Activated CD4-positive, alpha-beta T cell treated with anti-CD3 and anti-CD28 coated beads, Interleukin-2, amount 10 ng/mL, durations not matched to agents 24 days and 14 days (primary cell): ENCODE data around the gene FOXN4. TPM values are rescaled to one million over a fixed set of nuclear protein-coding genes. Genes with fewer than 3 reads are reported as not detected.

Experiments
- DNase-seq: peaks from one replicate; pipeline ENCODE4 v3.0.0; 2022
- H3K27ac Mint-ChIP-seq: one replicate; pipeline ENCODE4 v1.8.0; 2022; ENCODE audit warnings: mild to moderate bottlenecking, mixed read lengths
- H3K27me3 Mint-ChIP-seq: one replicate; pipeline ENCODE4 v1.8.0; 2022; ENCODE audit warnings: mixed read lengths
- H3K36me3 Mint-ChIP-seq: one replicate; pipeline ENCODE4 v1.8.0; 2022; ENCODE audit warnings: low read depth, mild to moderate bottlenecking, mixed read lengths
- H3K4me1 Mint-ChIP-seq: one replicate; pipeline ENCODE4 v1.8.0; 2021; ENCODE audit warnings: mixed read lengths
- H3K4me3 Mint-ChIP-seq: one replicate; pipeline ENCODE4 v1.8.0; 2022; ENCODE audit warnings: mild to moderate bottlenecking, moderate library complexity, mixed read lengths
- H3K9me3 Mint-ChIP-seq: one replicate; pipeline ENCODE4 v1.8.0; 2021; ENCODE audit warnings: mixed read lengths
- intact Hi-C: fragments of 100-400 bp; cut with micrococcal nuclease; formaldehyde crosslinking; loops from one replicate; pipeline ENCODE4 v1.15.1; 2023
- total RNA-seq: library from RNA; stranded (reverse); gene quantifications from 2 replicates; pipeline ENCODE4 v1.2.3, GENCODE V29; 2022

The FOXN4 gene
- total RNA-seq, 1 donor from 2014 or later = not detected

DNA sequence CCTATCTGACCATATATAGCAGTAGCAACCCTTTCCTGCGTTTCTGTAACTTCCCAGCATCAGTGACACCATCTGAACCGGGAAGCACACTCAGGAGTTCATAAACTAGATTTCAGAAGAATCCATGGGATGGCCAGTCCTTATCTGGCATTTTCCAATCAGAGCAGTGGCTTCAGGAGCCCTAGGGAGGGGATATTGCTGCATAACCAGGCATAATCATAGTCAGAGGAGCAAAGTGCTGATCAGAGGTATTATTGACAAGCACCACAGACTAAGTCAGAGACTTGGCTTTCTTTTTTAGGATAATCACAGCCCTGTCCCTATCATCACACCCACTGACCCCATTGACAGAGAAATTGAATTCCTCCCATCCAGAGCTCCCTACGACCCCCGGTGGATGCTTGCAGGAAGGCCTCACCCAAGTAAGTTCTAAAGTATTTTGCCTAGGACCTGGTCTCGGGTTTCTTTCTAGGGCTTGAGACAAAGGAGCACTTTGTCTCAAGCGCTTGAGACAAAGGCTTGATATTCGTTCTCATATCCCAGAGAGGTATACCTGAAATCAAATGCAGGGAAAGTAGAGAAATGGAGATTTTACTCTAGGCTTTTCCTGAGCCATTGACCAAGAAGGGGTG is 55.1 kb downstream of the FOXN4 start:
- intact Hi-C loops = no loop called here
- Mint-ChIP-seq H3K36me3 (no peaks in the 10 kb centered on the region), H3K9me3 (peaks cover 19% of the 10 kb centered on the region), H3K4me3 (no peak overlapping the region), H3K27ac (no peak overlapping the region), H3K27me3 (no peaks in the 10 kb centered on the region), H3K4me1 (peaks cover 4% of the 10 kb centered on the region)
- DNase-seq = no peak

- no peak overlapping the region for H3K4me3 Mint-ChIP-seq
- H3K27me3 Mint-ChIP-seq = no peaks in the 10 kb centered on the region
These were observed 56.3 kb downstream of the FOXN4 start for GRCh38 chr12:109252799-109253198.

GRCh38 chr12:109250523-109250922 is 58.6 kb downstream of the FOXN4 start:
- intact Hi-C loops = no loop called here
- Mint-ChIP-seq H3K36me3 (no peaks in the 10 kb centered on the region), H3K27me3 (no peaks in the 10 kb centered on the region), H3K4me3 (no peak overlapping the region), H3K27ac (no peak overlapping the region), H3K4me1 (peaks cover 4% of the 10 kb centered on the region), H3K9me3 (peaks cover 19% of the 10 kb centered on the region)
- DNase-seq = no peak

More at GRCh38 chr12:109252799-109253198, 56.3 kb downstream of the FOXN4 start:
- intact Hi-C loops = no loop called here
- DNase-seq = no peak
- Mint-ChIP-seq H3K36me3 (no peaks in the 10 kb centered on the region), H3K4me1 (peaks cover 4% of the 10 kb centered on the region), H3K9me3 (peaks cover 19% of the 10 kb centered on the region), H3K27ac (no peak overlapping the region)

DNA sequence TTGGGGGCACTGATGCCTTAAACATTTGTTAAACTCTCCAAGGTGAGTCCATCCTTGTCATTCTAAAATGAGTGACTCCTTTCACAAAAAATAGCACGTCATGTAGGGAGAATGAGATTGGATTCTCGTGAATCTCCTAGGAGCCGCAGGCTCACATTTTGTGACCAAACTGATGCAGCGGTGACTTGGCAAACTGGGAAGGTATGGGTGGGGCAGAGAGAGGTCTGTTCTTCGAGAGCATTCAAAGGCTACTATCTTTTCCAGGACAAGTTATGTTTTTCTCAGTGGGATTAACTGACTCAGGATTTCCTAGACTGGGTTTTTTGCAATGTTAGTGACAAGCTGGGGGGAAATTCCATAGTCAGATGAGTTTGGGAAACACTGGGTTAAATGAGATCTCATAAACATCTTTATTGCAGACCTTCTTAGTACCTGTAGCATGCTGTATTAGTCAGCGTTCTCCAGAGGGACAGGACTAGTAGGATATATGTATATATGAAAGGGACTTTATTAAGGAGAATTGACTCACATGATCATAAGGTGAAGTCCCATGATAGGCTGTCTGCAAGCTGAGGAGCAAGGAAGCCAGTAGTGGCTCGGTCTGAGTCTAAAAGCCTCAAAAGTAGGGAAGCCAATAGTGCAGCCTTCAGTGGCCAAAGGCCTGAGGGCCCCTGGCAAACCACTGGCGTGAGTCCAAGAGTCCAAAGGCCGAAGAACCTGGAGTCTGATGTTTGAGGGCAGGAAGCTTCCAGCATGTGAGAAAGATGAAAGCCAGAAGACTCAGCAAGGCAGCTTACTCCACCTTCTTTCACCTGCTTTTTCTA is 61.0 kb downstream of the FOXN4 start:
- H3K36me3 Mint-ChIP-seq = no peaks in the 10 kb centered on the region
- no peak overlapping the region for H3K27ac Mint-ChIP-seq
- peaks cover 3% of the 10 kb centered on the region for H3K9me3 Mint-ChIP-seq
- H3K4me3 Mint-ChIP-seq = no peak overlapping the region
- H3K27me3 Mint-ChIP-seq = no peaks in the 10 kb centered on the region
- no peak for DNase-seq
- H3K4me1 Mint-ChIP-seq = peaks cover 4% of the 10 kb centered on the region
- intact Hi-C loops = loop anchor here (10.0 kb wide), 1 partner anchor 133 kb away; the partner anchor contains the start of gene ACACB

- Mint-ChIP-seq H3K36me3 (no peaks in the 10 kb centered on the region), H3K4me1 (peaks cover 4% of the 10 kb centered on the region), H3K4me3 (no peak overlapping the region), H3K9me3 (no peaks in the 10 kb centered on the region), H3K27ac (no peak overlapping the region), H3K27me3 (no peaks in the 10 kb centered on the region)
- DNase-seq = no peak
- intact Hi-C loops = loop anchor here (10.0 kb wide), 1 partner anchor 131 kb away; the partner anchor contains the start of gene ACACB
These were observed 62.9 kb downstream of the FOXN4 start for GRCh38 chr12:109246221-109246620.

- intact Hi-C loops = loop anchor here (10.0 kb wide), 1 partner anchor 129 kb away; the partner anchor contains the start of gene ACACB
- Mint-ChIP-seq H3K9me3 (no peaks in the 10 kb centered on the region), H3K4me1 (peaks cover 4% of the 10 kb centered on the region), H3K27ac (no peak overlapping the region), H3K27me3 (no peaks in the 10 kb centered on the region), H3K36me3 (no peaks in the 10 kb centered on the region), H3K4me3 (no peak overlapping the region)
- no peak for DNase-seq
These were observed 65.0 kb downstream of the FOXN4 start for GRCh38 chr12:109244073-109244472.

GRCh38 chr12:109241936-109242335 is 67.1 kb downstream of the FOXN4 start:
- Mint-ChIP-seq H3K9me3 (no peaks in the 10 kb centered on the region), H3K4me1 (peaks cover 4% of the 10 kb centered on the region), H3K4me3 (no peak overlapping the region), H3K36me3 (no peaks in the 10 kb centered on the region), H3K27me3 (no peaks in the 10 kb centered on the region), H3K27ac (no peak overlapping the region)
- intact Hi-C loops = loop anchor here (10.0 kb wide), 1 partner anchor 127 kb away; the partner anchor contains the start of gene ACACB
- DNase-seq = no peak

- no peak for DNase-seq
- Mint-ChIP-seq H3K4me1 (peaks cover 4% of the 10 kb centered on the region), H3K27me3 (no peaks in the 10 kb centered on the region), H3K4me3 (no peak overlapping the region), H3K9me3 (no peaks in the 10 kb centered on the region), H3K27ac (no peak overlapping the region), H3K36me3 (no peaks in the 10 kb centered on the region)
- intact Hi-C loops = loop anchor here (10.0 kb wide), 1 partner anchor 126 kb away; the partner anchor contains the start of gene ACACB
These were observed 68.7 kb downstream of the FOXN4 start for GRCh38 chr12:109240365-109240764.

DNA sequence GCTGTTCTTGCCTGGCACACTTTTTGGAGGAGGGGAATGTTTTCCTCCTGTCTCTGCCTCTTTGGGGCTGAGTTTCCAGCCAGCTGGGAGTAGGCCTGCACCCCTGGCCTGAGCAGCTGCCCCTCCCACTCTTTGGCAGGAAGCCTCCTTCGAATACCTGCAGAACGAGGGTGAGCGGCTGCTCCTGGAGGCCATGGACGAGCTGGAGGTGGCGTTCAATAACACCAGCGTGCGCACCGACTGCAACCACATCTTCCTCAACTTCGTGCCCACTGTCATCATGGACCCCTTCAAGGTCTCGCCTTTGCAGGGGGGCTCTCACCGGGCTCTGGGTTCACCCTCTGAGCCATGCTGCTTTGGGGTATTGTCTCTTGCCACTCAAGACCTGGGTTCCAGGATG is 69.4 kb downstream of the FOXN4 start:
- no peaks in the 10 kb centered on the region for H3K36me3 Mint-ChIP-seq
- H3K4me1 Mint-ChIP-seq = peaks cover 4% of the 10 kb centered on the region
- intact Hi-C loops = loop anchor here (10.0 kb wide), 1 partner anchor 125 kb away; the partner anchor contains the start of gene ACACB
- DNase-seq = no peak
- no peak overlapping the region for H3K27ac Mint-ChIP-seq
- no peaks in the 10 kb centered on the region for H3K9me3 Mint-ChIP-seq
- no peak overlapping the region for H3K4me3 Mint-ChIP-seq
- no peaks in the 10 kb centered on the region for H3K27me3 Mint-ChIP-seq

- no peak overlapping the region for H3K27ac Mint-ChIP-seq
- H3K27me3 Mint-ChIP-seq = no peaks in the 10 kb centered on the region
- H3K36me3 Mint-ChIP-seq = no peaks in the 10 kb centered on the region
- H3K9me3 Mint-ChIP-seq = no peaks in the 10 kb centered on the region
- intact Hi-C loops = no loop called here
- H3K4me1 Mint-ChIP-seq = peaks cover 4% of the 10 kb centered on the region
- no peak for DNase-seq
- H3K4me3 Mint-ChIP-seq = no peak overlapping the region
These were observed 69.9 kb downstream of the FOXN4 start for GRCh38 chr12:109239179-109239578.

GRCh38 chr12:109236257-109236656 is 72.8 kb downstream of the FOXN4 start:
- no peaks in the 10 kb centered on the region for H3K36me3 Mint-ChIP-seq
- intact Hi-C loops = no loop called here
- H3K9me3 Mint-ChIP-seq = no peaks in the 10 kb centered on the region

GRCh38 chr12:109234012-109234411 is 75.1 kb downstream of the FOXN4 start:
- no peak for DNase-seq
- intact Hi-C loops = no loop called here

More at GRCh38 chr12:109236257-109236656, 72.8 kb downstream of the FOXN4 start:
- Mint-ChIP-seq H3K27ac (no peak overlapping the region), H3K27me3 (no peaks in the 10 kb centered on the region), H3K4me3 (no peak overlapping the region), H3K4me1 (peaks cover 4% of the 10 kb centered on the region)
- no peak for DNase-seq

DNA sequence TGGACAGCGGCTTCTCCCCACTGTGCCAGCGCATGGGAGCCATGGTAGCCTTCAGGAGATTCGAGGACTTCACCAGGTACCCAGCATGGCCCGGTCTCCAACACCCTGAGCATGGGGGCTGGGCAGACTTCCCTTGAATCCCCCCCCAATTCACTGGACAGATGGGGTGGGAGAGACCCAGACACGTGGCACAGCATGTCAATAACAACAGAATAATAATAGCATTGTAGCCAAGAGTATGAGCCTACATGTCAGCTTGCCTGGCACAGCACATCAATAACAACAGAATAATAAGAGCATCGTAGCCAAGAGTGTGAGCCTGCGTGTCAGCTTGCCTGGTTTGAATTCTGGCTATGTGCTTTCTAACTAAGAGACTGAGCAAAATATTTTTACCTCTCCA is 76.4 kb downstream of the FOXN4 start:
- Mint-ChIP-seq H3K27ac (no peak overlapping the region), H3K36me3 (no peaks in the 10 kb centered on the region), H3K9me3 (no peaks in the 10 kb centered on the region), H3K27me3 (no peaks in the 10 kb centered on the region), H3K4me1 (no peaks in the 10 kb centered on the region), H3K4me3 (no peak overlapping the region)
- intact Hi-C loops = no loop called here
- no peak for DNase-seq

More at GRCh38 chr12:109234012-109234411, 75.1 kb downstream of the FOXN4 start:
- Mint-ChIP-seq H3K36me3 (no peaks in the 10 kb centered on the region), H3K4me3 (no peak overlapping the region), H3K9me3 (no peaks in the 10 kb centered on the region), H3K27me3 (no peaks in the 10 kb centered on the region), H3K4me1 (no peaks in the 10 kb centered on the region), H3K27ac (no peak overlapping the region)

DNA sequence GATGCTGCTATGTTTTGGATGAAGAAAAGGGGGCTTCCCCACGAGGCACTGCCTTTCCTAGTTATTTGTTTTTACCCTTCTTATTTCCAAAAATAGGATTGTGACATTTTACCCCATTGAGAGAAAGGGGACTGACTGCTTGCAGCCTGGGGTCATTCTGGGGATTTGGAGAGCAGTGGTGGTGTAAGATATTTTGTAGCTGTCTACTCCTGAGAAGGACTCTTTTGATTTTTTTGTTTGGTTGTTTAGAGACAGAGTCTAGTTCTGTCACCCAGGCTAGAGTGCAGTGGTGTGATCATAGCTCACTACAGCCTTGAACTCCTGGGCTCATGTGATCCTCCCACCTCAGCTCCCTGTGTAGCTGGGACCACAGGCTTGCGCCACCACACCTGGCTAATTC is 78.9 kb downstream of the FOXN4 start:
- Mint-ChIP-seq H3K27me3 (no peaks in the 10 kb centered on the region), H3K36me3 (no peaks in the 10 kb centered on the region), H3K4me3 (no peak overlapping the region), H3K9me3 (no peaks in the 10 kb centered on the region), H3K4me1 (no peaks in the 10 kb centered on the region), H3K27ac (no peak overlapping the region)
- intact Hi-C loops = no loop called here
- no peak for DNase-seq
